Panc1 (cell line): ENCODE measurements around the gene EHBP1. TPM values are rescaled to one million over a fixed set of nuclear protein-coding genes. Genes with fewer than 3 reads are reported as not detected.

Experiments used
- ATAC-seq: fragments of 200-7000 bp; cut with Tn5 transposase; 2 replicates; pipeline ENCODE4 v1.9.1; 2020; ENCODE audit warnings: mild to moderate bottlenecking, moderate library complexity
- BruUV-seq: library from RNA; stranded (reverse); fragments of 400-500 nt; replicated peaks from 2 replicates; lab custom pipeline; 2021; lab: Mats Ljungman, UMichigan
- CTCF ChIA-PET: fragments of 300-600 bp; sonication (Branson Sonifier 250); formaldehyde crosslinking; loops from one replicate; lab custom pipeline; 2022; ENCODE audit warnings: antibody characterized with exemption; lab: Charles Lee
- POLR2A ChIA-PET: fragments of 300-600 bp; sonication (Branson Sonifier 250); formaldehyde crosslinking; loops from one replicate; lab custom pipeline; 2022; ENCODE audit warnings: antibody characterized with exemption; lab: Charles Lee
- DNase-seq: peaks from one replicate; pipeline ENCODE4 v3.0.0-alpha.2; 2010; ENCODE audit warnings: low read depth, low spot score
- H3K27ac ChIP-seq: 2 replicates; pipeline ENCODE4 v1.5.1; 2011; ENCODE audit warnings: mild to moderate bottlenecking, low read length, inconsistent platforms
- H3K27me3 ChIP-seq: fragments of 200-500 bp; sonication (Bioruptor generic); 2 replicates; pipeline ENCODE4 v1.6.0; 2014; ENCODE audit warnings: low read length, inconsistent platforms; ENCODE audit not compliant: control insufficient read depth, insufficient read depth
- H3K36me3 ChIP-seq: fragments of 200-500 bp; sonication (Bioruptor generic); 2 replicates; pipeline ENCODE4 v1.5.1; 2014; ENCODE audit warnings: inconsistent platforms, mild to moderate bottlenecking, low read length, moderate library complexity; ENCODE audit not compliant: control insufficient read depth, insufficient read depth
- H3K4me1 ChIP-seq: 2 replicates; pipeline ENCODE4 v1.5.1; 2011; ENCODE audit warnings: inconsistent platforms, mild to moderate bottlenecking, low read length, moderate library complexity; ENCODE audit not compliant: control insufficient read depth, insufficient read depth
- H3K4me3 ChIP-seq, 2 experiments: 2 replicates each; pipeline ENCODE4 v1.5.1; 2011 to 2012; ENCODE audit warnings: low read depth in 2 of 2, low read length in 2 of 2, mild to moderate bottlenecking in 2 of 2, inconsistent platforms in 1 of 2, moderate library complexity in 1 of 2
- H3K9me3 ChIP-seq: fragments of 200-500 bp; sonication (Bioruptor generic); 2 replicates; pipeline ENCODE4 v1.5.1; 2014; ENCODE audit warnings: low read depth, mild to moderate bottlenecking, inconsistent platforms, low read length, moderate library complexity; ENCODE audit not compliant: control insufficient read depth, insufficient read depth
- CTCF ChIP-seq: fragments of 450-650 bp; IDR thresholded peaks from 2 replicates; pipeline ENCODE4 v1.5.1; 2017; ENCODE audit warnings: mild to moderate bottlenecking
- POLR2AphosphoS5 ChIP-seq: IDR thresholded peaks from 2 replicates; pipeline ENCODE4 v1.6.1; 2012; ENCODE audit warnings: mild to moderate bottlenecking, low read depth, low read length, moderate library complexity
- REST ChIP-seq, 2 experiments: IDR thresholded peaks; 2 replicates each; pipeline ENCODE4 v1.6.1; 2011 to 2012; ENCODE audit warnings: low read depth in 2 of 2, control low read depth in 1 of 2, low read length in 1 of 2, mild to moderate bottlenecking in 1 of 2, moderate library complexity in 1 of 2; ENCODE audit not compliant: insufficient read depth in 1 of 2
- SIN3A ChIP-seq: IDR thresholded peaks from 2 replicates; pipeline ENCODE4 v1.6.1; 2012; ENCODE audit warnings: low read depth, mild to moderate bottlenecking, low read length, moderate library complexity, borderline replicate concordance; ENCODE audit not compliant: insufficient read depth
- TCF7L2 ChIP-seq: IDR thresholded peaks from 2 replicates; pipeline ENCODE4 v1.6.1; 2011; ENCODE audit warnings: mild to moderate bottlenecking, low read depth, low read length, inconsistent platforms
- in situ Hi-C: cut with HindIII; loops from 2 replicates; pipeline ENCODE4 v1.10.0; 2016; ENCODE audit warnings: low sequenced_read_pairs, low pct_unique_long_range_greater_than_20kb
- intact Hi-C: fragments of 100-400 bp; cut with micrococcal nuclease; formaldehyde crosslinking; loops from one replicate; pipeline ENCODE4 v1.10.0; 2022; ENCODE audit not compliant: unreplicated experiment
- total RNA-seq: library from RNA; stranded (reverse); gene quantifications from one replicate; pipeline ENCODE4 v1.2.1, GENCODE V29; 2021; ENCODE audit not compliant: unreplicated experiment

EHBP1 gene
- total RNA-seq, 1 experiment from 2014 or later: 46.1 TPM

- BruUV-seq: no TSS peak
- DNase-seq (no peak), ATAC-seq (no peak)
- CTCF ChIA-PET: no interaction called here
- in situ Hi-C loops: no loop called here
- Histone ChIP-seq H3K27ac (no peak overlapping the region), H3K36me3 (no peaks in the 10 kb centered on the region; the same call in 1 of the 2 replicates), H3K4me3 (no peak overlapping the region), H3K9me3 (no peaks in the 10 kb centered on the region), H3K4me1 (no peaks in the 10 kb centered on the region), H3K27me3 (no peaks in the 10 kb centered on the region)
- intact Hi-C loops: no loop called here
- POLR2A ChIA-PET: no interaction called here
- TF ChIP-seq TCF7L2 (no peak), SIN3A (no peak), CTCF (no peak; the same call in 1 of the 2 replicates), POLR2AphosphoS5 (no peak), REST (IDR thresholded peaks at IDR 0.05; ENCODE audit: insufficient read depth in 1 of 2, low read depth in 2 of 2, low read length in 1 of 2) (no peak)
Measured at GRCh38 chr2:62941413-62941812, 235.9 kb downstream of the EHBP1 start.

- Histone ChIP-seq H3K4me3 (no peak overlapping the region), H3K4me1 (no peaks in the 10 kb centered on the region), H3K9me3 (no peaks in the 10 kb centered on the region), H3K36me3 (no peaks in the 10 kb centered on the region; the same call in 1 of the 2 replicates), H3K27me3 (no peaks in the 10 kb centered on the region), H3K27ac (no peak overlapping the region)
- DNase-seq (no peak), ATAC-seq (no peak)
- intact Hi-C loops (no loop called here), in situ Hi-C loops (no loop called here)
- no TSS peak for BruUV-seq
- TF ChIP-seq CTCF: no peak
- TF ChIP-seq REST (IDR thresholded peaks at IDR 0.05; ENCODE audit: insufficient read depth in 1 of 2, low read depth in 2 of 2, low read length in 1 of 2): no peak
- no peak for TF ChIP-seq TCF7L2
- TF ChIP-seq SIN3A: no peak
- no peak for TF ChIP-seq POLR2AphosphoS5
- CTCF ChIA-PET: no interaction called here
- POLR2A ChIA-PET: no interaction called here
Measured at GRCh38 chr2:62944362-62944761, 238.8 kb downstream of the EHBP1 start.
